Stimulated activated CD4-positive, alpha-beta T cell treated with anti-CD3 and anti-CD28 coated beads, Interleukin-1b, Interleukin-23, amount 100 ng/mL, for 1 hour (primary cell): ENCODE measurements around the gene RNF31.
A peak's percentile ranks its signal among the peaks of the same experiment; 100 is the strongest.

Experiments used
- DNase-seq, 2 donors: peaks; one replicate each; pipeline ENCODE4 v3.0.0-alpha.2; 2020; ENCODE audit warnings: low read depth in 2 of 2

RNF31 gene

GRCh38 chr14:24137529-24138395 lies 9.5 kb upstream of the RNF31 start:
- no peak for DNase-seq

GRCh38 chr14:24138396-24139271 lies 8.7 kb upstream of the RNF31 start:
- no peak for DNase-seq

- DNase-seq, result no peak
Measured at GRCh38 chr14:24139272-24139934, 7.9 kb upstream of the RNF31 start.

GRCh38 chr14:24141097-24141880 lies 6.0 kb upstream of the RNF31 start, which contains the start of gene EMC9:
TSS of gene EMC9 (minus strand) at chr14:24141591. CDS start at chr14:24141304, 287 bp downstream.
- DNase-seq, result peak; percentile 97 to 99

GRCh38 chr14:24143511-24143910 lies 3.8 kb upstream of the RNF31 start:
- DNase-seq, result no peak

- DNase-seq, result no peak
Measured at GRCh38 chr14:24144451-24144850, 2.8 kb upstream of the RNF31 start.

- no peak for DNase-seq
Measured at GRCh38 chr14:24145219-24145618, 2.1 kb upstream of the RNF31 start.

- no peak for DNase-seq
Measured at GRCh38 chr14:24145690-24146452, 1.4 kb upstream of the RNF31 start.

GRCh38 chr14:24146453-24146977 lies 783 bp upstream of the RNF31 start, which contains the start of gene PSME2:
TSS of gene PSME2 (minus strand) at chr14:24146610. CDS start at chr14:24146581, 29 bp downstream.
- peak; percentile 45 to 58 for DNase-seq

- no peak for DNase-seq
Measured at GRCh38 chr14:24147761-24148428, 597 bp downstream of the RNF31 start.

- no peak for DNase-seq
Measured at GRCh38 chr14:24149302-24149969, 2.1 kb downstream of the RNF31 start.

- DNase-seq, result no peak
Measured at GRCh38 chr14:24150061-24150460, 2.8 kb downstream of the RNF31 start.

GRCh38 chr14:24150567-24150966 lies 3.3 kb downstream of the RNF31 start:
- DNase-seq, result no peak

- no peak for DNase-seq
Measured at GRCh38 chr14:24150993-24151392, 3.7 kb downstream of the RNF31 start.

- no peak for DNase-seq
Measured at GRCh38 chr14:24151404-24152080, 4.2 kb downstream of the RNF31 start.

GRCh38 chr14:24155100-24155499 lies 7.8 kb downstream of the RNF31 start:
- no peak for DNase-seq

- no peak for DNase-seq
Measured at GRCh38 chr14:24156840-24157239, 9.5 kb downstream of the RNF31 start.

- DNase-seq, result no peak
Measured at GRCh38 chr14:24157331-24157730, 10.0 kb downstream of the RNF31 start.
